Left hindlimb (tissue), 1 donor: Measurements from ENCODE around the gene PRKCQ.
"Not testable (repeated sequence)": the region's sequence is repeated elsewhere in the genome, so short reads cannot be mapped to it uniquely, and the experiment has no call there.

Experiments
- DNase-seq: peaks from one replicate; pipeline ENCODE4 v3.0.0-alpha.2; 2018

Gene PRKCQ

DNA sequence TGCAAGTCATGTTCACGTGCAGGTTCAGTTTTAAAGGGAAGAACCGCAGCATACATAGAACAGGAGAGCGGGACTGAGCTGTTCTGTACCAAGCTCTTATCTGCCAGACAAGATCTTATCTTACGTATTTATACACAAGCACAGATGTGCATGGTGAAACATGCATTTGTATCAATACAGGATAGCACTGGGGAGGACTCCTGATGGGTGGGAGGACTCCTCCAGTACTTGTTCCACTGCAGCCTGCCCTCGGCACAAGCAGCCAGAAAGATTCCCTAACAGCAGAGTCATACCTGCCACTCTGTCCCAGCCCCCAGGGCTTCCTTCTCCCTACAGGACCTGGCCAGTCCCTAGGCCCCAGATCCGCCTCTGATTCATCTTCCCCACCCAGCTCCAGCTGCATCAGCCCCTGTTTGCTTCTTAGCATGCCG, 13.2 kb upstream of the PRKCQ start:
- no peak for DNase-seq

DNA sequence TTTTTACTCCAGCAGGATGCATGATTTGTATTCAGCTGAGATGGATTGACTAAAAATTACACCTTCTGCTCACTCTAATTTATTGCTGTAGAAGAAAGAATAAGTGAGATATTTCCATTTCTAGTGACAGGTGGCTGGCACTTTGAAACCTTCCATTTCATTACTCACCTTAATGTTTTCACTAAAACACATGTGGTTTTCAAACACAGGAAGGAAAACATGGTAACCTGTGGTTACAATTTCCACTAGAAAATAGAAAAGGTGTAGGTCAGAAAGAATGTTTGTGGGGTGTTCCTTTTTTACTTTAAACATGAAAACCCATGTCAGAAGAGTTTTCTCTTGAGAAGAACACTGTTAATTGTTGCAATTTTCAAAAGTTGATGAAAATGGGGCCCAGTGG, 12.0 kb upstream of the PRKCQ start:
- DNase-seq, result no peak

DNA sequence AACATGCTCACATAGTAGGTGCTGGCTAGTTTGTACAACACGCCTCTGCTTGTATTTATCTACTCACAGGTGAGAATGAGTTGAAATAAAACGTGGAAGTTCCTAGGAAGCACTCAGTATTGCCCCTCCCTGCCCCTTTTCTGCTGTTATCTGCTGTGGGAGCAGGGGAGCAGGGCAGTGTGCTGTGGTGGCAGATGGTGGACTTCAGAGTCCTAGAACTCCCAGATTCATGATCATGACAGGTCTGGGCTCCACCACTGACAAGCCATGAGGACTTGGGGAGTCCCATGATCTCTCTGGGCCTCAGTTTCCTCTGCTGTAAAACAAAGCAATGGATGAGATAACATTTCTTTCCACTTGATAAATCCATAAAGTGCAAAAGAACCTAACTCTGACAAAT, 11.6 kb upstream of the PRKCQ start:
- DNase-seq, result no peak

DNA sequence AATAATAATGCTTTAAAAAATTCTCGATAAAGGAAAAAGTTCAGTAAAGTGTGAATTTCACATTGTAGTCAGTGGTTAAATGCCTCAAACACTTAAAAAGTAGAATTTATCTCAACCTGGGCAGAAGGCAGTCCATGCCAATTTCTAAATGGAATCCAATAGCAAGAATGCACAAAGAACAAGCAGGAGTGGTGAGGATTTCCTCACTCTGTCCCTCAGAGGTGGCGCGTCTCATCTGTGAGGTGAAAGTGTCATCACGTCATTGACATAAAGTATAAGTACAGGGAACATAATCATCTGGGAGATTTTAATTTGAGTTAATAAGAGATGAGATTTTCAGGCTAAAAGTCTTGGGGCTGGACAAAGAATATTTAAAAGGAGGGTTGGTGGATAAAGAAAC, 10.0 kb upstream of the PRKCQ start:
- no peak for DNase-seq

DNA sequence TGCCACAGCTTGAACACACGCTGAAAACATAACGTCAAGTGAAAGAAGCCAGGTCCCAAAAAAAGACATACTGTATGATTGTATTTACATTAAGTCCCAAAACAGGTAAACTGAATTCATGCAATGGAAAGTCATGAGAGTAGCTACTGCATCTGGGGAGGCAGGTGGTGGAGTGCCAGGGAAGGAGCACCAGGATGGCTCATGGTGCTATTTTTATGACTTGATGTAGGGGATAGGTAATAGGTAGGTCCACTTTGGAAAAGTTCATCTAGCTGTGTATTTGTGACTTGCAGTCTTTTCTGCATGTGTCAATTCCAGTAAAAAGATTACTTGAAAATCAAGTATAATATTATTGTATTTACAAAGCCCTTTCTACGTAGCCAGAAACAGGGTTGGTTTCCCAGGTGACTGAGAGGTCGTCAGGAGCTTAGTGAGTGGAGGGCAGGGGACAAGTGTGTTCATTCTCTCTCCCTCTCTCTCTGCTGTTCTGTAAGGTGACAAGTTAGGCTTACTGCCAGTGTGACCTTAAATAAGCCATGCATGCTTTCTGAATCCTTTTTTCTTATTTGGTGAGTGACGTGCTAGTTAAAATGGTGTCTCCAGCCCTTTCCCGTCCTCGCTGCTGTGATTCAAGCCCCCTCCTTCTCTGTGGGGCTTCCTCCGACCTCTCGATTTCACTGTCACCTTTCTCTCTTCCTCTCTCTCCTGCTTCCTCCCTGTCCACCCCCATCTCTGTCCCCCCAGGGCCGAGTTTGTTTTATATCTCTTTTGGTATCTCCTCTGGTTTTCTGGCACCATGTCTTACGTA, 9.4 kb upstream of the PRKCQ start:
- DNase-seq, result no peak

DNA sequence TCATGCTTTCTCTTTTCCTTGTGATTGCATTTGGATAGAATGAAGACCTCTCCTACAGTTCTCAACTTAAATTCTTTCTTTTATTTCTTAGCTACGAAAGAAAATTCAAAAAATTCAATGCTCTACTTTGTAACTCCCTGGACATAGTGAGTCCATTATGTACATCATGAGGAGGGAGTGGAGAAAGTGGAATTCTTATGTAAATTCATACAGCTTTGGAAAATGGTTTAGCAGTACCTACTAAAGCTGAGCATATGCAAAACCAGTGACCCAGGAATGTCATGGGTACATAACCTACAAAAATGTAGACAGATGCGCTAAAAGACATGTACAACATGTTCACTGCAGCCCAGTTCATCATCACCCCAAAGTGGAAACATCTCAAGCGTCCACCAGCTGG, 8.8 kb upstream of the PRKCQ start:
- DNase-seq, result no peak

DNA sequence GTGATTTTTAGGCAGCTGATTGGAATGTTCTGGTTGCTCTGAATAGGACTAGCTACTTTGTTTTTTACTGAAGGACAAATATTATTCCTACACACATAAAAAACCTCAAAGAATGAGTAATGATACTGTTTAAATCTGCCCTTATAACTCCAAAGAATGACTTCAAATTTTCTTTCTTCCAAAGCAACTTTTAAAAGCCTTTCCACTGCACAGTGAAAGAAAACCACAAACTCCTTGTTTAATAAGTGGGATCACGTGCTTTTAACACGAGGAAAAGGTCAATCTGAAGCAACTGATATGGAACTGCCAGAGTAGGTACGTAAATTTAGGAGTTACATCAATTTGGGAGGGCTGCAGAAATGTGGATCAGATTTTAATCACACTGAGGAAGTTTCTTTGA, 8.0 kb upstream of the PRKCQ start:
- no peak for DNase-seq

DNA sequence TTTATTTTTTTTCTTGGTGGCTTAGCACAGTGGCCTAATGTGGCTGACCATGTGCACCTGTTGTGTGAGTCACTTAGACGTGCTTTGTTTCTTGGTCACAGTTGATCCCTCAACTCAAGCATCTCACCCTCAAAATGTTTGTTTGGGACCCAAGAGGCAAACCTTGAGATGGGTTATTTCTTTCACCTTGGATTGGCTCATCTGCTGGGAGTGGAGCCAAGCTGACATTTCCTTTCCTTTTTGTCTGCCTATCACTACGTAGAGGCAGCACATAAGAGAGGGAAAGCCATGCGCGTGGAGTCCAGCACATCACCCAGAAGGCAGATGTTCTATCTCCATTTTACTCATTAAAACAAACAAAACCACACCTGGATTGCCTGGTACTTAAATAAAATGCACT, 6.4 kb upstream of the PRKCQ start:
- no peak for DNase-seq

DNA sequence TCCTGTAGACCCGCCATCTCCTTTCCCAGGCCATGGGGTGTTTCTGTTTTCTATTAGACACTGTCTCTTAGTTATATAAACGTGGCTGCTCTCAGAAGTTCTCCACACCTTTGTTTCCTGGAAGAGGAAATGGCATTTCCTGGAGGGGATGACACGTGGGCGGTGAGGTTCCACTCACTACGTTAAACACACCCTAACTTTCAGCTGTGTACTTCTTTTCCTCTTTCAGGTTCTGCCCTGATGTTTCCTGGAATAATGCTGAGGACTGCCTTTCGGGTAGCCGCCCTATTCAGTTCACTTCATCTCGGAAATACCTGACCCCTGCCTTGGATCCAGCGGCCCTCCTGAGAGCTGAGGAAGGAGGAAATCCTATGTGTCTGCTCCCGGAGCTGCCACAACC, 3.4 kb upstream of the PRKCQ start:
- no peak for DNase-seq

DNA sequence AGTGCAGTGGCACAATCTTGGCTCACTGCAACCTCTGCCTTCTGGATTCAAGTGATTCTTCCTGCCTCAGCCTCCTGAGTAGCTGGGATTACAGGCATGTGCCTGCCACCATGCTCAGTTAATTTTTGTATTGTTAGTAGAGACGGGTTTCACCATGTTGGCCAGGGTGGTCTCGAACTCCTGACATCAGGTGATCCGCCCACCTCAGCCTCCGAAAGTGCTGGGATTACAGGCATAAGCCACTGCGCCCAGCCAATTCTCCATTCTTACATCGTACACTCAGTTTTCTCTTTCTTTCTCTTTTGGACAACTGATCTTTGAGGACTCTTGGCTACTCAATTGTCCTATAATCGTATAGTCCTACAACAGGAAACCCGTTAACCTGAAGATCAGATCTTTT, 2.8 kb upstream of the PRKCQ start:
- not testable (repeated sequence) for DNase-seq

DNA sequence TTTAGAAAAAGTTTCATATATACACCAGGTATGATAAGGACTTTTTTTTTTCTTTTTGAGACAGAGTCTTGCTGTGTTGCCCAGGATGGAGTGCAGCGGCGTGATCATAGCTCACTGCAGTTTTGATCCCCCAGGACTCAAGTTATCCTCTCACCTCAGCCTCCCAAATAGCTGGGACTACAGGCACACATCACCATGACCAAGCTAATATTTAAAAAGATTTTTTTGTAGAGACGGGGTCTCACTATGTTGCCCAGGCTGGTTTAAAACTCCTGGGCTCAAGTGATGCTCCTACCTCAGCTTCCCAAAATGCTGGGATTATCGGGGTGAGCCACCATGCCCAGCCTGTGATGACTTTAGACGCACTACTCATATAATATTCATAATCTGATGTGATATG, 2.2 kb upstream of the PRKCQ start:
- no peak for DNase-seq

DNA sequence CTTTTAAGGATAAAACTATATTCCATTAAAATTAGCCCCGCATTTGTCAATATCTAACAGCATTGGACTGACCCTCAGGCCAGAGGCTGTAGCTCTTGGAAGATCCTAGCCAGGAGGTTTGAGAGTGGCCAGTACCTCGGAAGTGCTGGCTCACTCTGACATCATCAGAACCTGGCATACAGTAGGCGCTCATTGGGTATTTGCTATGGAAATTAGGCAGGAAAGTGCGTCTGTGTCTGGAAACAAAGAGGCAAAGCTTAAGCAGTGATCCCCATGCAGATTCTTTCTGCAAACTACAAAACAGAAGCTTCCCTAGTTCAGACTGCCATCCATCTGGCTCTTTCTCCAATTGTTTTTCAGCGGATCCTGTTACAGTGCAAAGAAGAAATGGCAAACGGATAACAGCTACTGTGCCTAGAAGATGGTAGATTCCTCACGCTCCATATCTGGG, 1.7 kb upstream of the PRKCQ start:
- DNase-seq, result no peak

DNA sequence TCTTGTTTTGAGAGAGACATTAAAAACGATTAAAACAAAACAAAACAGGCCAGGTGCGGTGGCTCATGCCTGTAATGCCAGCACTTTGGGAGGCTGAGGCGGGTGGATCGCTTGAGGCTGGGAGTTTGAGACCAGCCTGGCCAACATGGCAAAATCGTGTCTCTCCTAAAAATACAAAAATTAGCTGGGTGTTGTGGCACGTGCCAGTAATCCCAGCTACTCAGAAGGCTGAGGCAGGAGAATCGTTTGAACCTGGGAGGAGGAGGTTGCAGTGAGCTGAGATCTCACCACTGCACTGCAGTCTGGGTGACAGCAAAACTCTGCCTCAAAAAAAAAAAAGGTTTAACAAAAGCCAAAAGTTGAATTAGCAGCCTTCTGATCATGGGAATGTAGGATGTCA, 1.1 kb upstream of the PRKCQ start:
- not testable (repeated sequence) for DNase-seq

DNA sequence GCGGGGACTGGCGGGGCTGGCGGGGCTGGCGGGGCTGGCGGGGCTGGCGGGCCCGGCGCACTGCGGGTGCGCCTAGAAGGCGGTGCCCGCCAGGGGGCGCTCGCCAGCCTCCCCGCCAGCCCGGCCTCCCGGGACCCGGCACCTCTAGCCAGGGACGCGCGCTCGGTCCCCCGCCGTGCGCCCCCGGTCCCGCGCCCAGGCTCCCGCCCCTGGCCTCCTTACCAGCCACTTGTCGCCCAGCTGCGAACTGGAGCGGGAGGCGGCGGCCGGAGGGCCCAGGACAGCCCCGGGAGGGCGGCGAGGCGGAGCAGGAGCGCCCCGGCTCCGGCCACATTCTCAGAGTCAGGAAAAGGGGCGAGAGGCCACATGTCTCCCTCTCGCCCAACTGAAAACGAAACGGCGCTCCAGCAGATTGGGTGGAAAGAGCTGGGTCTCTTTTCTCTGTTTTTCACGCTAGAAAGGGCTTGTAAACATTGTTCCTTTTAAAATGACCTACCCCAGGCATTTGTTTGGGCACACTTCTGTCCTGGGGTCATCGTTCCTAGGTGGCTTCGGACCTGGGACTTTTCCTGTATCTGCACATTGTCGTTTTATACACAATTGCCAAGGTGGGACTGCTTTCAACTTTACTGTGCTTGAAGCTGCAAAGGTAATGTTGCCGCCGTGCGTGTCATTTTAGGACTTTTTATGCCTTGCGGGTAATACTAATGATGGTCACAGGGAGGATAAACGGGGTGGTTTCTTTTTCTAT, 378 bp upstream of the PRKCQ start:
- peak; percentile 82 for DNase-seq

DNA sequence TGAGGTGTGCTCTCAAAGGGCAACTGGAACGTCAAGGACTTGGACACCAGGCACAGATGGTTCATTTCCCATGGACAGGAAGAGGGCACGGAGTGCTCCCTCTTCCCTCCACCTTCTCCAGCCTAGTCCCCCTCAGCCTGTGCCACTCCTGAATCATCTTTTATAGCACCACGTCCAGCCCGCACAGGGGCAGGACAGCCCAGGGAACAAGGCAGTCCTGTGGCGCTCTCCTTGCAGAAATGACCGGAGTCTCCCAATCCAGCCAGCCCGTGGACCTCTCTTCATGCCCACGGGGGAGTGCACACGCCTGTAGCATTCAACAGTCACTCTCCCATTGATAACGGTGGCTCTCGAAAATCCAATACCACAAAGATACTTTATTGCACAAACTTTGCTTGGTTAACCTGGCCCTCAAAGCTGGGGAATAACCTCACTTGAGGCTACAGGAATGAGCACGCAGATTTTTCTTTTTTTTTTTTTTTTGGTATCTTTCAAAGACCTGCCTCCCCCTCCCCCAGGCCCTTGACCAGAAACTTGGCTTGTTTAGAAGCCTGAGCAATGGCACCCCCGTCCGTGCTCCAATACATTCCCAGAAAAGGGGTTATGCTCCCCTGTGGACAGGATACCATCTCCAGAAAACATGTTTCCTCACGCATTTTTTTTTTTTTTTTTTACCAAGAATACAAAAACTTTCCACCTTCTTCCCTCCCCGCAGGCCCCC, 733 bp downstream of the PRKCQ start:
- no peak for DNase-seq

DNA sequence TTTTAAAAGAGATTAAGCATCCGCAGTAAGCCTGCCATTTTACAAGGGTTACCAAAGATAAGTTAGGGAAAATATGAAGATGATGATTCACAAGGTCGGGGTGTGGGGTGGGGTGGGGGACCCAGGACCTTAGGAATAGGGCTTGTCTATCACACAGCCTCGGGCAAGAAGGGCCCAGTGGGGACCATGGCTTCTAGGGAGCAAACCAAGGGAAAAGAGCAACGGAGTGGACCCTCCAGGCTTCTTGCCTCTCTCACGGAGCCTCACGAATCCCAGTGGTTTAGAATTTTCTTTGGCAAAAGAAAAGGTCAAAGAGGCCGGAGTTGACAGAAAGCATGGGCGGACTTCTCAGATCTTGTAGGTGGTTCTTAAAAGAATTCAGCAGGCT, 1.3 kb downstream of the PRKCQ start:
- no peak for DNase-seq

DNA sequence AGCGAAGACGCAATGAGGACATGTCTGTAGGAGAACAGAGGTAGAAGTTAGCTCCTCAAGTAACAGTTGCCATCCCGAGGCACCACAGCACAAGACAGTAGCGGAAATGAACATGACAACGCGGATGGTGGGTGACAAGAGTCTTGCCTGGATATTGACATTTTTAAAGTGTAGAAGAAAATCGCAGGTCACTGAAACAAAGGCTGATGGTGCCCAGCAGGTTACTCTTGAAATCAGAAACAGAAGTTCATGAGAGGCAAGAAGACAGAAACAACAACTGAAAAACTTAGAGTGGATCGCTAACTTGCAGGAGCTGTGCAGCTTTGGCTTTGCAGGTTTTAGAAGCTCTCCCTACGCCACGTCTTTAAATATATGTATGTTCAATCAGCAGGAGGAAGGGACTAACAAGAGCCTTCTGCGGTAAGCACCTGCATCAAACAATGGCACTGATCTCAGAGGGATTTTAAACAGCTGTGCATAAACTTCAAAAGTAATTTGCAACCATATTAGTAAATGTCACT, 1.8 kb downstream of the PRKCQ start:
- no peak for DNase-seq

DNA sequence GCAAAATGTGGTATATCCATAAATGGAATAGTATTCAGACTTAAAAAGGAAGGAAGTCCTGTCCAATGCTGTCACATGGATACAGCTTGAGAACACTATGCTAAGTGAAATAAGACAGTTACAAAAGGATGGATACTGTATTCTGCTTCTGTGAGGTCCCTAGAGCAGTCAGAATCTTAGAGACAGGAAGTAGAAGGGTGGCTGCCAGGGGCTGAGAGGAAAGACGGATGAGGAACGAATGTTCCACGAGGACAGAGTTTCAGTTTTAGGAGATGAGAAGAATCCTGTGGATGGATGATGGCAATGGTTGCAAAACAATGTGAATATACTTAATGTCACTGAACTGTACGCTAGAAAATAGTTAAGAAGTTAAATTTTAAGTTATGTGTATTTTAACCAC, 3.8 kb downstream of the PRKCQ start:
- no peak for DNase-seq

DNA sequence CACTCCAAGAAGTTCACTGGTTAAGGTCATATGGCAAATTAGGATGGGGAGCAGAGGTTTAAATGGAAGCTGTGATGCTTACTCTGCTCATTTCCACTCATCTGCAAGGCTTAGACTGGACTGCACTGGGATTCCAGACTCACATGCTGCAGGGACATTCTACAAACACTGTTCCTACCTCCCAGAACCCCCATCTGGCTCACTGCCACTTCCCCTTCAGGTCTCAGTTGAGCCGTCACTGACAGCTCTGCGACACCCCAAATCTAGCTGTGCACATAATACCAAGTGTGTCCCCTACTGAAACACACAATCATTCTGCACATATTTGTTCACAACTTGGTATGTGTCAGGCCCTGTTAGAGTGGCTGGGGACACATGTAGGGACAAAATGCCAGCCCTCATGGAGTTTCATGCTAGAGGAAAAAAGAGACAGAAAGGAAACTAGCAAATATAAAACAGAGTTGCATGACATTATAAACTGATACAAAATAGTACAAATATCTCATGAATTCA, 5.4 kb downstream of the PRKCQ start:
- no peak for DNase-seq

DNA sequence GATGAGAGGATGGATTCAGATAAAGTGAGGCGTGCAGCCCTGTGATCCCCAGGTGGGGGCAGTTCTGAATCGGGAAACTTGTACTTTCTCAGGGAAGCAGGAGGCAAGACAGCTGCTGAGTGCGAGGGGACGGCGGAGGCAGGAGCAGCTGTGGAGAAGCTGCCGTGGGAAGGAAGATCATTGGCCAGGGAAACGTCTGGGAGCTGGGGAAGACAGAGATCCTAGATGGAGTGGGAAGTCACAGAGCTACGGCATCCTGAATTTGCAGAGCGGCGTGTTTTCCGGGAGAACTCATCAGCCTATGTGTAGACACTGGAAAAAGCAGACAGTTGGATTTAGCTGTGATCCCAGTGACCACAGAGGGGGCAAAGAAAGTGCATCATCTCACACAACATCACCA, 9.2 kb downstream of the PRKCQ start:
- no peak for DNase-seq

DNA sequence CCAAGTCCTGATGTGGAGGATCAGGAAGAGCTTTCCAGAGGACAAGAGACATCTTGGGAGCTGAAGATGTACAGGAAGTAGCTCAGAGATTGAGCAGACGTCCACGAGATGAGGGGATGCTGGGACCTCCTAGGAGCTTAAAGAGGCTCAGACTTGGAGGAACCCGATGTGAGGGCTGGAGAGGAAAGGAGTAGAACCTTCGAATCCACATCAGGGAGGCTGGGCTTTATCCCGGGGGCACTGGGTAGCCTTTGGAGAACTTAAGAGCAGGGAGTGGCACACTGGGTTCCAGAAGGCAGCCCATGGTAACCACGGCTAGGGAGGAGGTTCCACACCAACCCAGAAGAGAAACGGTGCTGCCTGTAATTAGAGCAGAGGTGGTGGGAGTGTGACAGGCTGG, 10.8 kb downstream of the PRKCQ start:
- DNase-seq, result no peak

DNA sequence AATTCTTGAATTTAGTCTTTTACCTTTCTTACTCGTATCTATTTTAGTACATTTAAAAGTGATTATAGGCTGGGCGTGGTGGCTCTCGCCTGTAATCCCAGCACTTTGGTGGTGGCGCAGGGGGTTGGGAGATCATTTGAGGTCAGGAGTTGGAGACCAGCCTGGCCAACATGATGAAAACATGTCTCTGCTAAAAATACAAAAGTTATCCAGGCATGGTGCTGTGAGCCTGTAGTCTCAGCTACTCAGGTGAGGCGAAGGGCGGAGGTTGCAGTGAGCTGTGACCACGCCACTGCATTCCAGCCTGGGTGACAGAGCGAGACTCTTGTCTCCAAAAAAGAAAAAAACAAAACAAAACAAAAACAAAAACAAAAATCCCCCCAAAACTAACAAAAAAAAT, 12.2 kb downstream of the PRKCQ start:
- peak; percentile 25 for DNase-seq

DNA sequence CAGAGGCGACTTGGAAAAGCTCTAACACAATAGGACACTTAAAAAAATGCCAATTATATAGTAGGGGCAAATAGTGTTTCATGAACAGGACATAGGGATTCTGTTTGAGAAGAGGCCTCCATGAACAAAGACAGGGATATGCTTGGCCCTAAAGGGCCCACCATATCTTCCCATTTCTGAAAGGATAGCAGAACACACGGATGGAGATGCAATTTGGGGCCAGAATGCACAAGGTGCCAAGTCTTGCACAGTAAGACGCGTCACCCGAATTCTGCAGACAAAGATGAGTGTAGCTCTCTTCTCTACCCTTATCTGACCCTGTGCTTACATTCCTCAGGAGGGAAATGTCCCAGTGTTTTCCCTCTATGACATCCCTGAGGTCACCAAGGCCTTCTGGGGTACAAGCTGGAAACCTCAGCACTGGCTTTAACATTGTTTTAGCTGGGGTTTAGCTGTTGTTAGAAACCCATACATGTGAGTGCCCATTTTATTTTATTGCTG, 12.8 kb downstream of the PRKCQ start:
- no peak for DNase-seq
